SKM-1 treated with dmso at 0.1 percent for 144 hours (cell line): ENCODE data around the gene NBEAL2.
"Not testable (repeated sequence)": the region's sequence is repeated elsewhere in the genome, so short reads cannot be mapped to it uniquely, and the experiment has no call there.

Experiments
- DNase-seq: peaks from one replicate; lab custom pipeline; 2025; ENCODE audit not compliant: unreplicated experiment; lab: John Stamatoyannopoulos, UW

NBEAL2 gene

DNA sequence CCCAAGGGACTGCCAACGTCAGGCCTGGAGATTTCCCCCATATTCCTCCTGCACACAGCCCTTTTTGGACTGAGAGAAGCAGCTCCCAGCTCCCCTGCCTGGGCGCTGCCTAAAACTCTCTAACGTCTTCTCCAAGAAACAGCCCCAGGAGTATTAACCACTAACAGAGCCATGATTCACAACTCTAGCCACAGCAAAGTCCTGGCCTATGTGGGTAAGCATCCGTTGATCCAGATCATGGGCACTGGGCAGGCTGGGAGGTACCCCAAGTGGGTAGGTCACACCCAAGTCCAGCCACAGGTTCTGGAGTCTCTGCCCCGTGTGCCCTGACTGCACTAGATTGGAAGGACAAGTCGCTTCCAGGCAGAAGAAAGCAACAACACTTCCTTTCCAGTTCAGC, 31.9 kb downstream of the NBEAL2 start:
- DNase-seq, result no peak

GRCh38 chr3:47012342-47013230, 33.1 kb downstream of the NBEAL2 start:
- DNase-seq, result no peak

- no peak for DNase-seq
Observed at GRCh38 chr3:47013231-47013630, 33.8 kb downstream of the NBEAL2 start.

DNA sequence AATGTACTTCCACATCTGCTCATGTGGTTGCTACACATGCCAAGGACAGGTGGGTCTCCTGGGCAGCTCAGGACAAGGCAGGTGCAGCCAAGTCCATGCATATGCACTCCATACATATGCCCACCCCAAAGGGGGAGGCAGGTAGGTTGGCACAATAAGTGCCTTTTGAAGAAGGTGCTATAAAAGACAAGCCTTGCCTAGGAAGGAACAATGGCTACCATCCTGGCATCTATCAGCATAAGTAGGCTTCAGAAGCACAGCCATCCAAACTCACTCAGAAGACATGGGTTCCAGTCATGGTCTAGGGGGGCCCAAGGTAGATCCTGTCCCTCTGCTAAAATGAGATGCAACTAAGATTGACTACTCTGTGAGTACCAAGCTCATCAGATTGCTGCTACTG, 34.6 kb downstream of the NBEAL2 start:
- DNase-seq, result no peak

DNA sequence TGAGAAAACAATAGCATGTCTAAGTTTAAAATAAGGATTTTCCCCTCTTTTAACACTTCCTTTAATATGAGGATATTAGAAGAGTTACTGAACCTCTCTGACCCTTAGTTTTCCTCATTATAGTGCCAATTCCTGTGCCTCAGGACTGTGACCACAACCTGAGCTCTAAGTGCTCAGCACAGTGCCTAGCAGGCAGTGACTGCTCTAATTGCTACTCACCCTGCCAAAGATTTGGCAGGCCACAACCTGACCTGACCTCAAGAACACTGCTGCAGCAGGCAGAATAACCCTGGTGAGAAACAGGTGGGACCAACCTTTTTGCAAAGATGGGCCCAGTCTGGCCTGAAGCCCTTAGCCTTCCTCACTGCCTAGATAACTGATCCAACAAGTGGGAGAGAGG, 35.7 kb downstream of the NBEAL2 start:
- no peak for DNase-seq

GRCh38 chr3:47016086-47016933, 36.8 kb downstream of the NBEAL2 start:
- no peak for DNase-seq

- DNase-seq, result no peak
Observed at GRCh38 chr3:47016934-47017435, 37.5 kb downstream of the NBEAL2 start.

DNA sequence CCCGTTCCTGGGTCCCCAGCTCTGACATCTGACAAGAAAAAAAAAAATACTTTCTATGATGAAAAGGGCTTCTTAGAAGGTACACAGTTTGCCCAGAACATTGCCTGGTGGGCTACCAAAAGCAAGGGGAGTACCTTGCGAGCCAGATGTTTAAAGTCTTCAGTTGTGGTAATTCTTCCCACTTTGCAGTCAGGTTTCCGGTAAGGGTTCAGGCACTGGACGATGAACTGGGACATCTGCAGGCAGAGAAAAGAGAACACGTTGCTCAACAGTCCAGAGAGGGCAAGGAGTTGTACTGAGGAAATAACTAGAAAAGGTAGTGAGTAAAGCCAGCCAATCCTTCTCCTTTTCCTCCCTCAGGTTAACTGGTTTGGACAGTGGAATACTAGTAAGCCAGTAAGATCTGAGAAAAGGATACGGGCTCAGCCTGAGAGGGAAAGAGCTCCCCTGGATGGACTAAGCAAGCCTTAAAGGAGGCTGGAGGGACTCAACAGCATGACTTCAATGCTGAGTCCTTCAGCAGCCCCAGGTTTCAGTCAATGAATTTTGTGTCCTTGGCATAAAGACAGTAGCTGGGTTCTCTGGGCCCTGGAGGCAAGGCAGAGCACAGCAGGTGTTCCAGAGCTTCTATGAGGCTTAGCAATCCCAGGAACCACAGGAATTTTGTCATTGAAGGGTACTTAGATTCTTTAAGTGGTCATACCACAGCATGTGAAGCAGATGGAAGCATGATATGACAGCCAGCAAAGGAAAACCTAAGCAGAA, 38.2 kb downstream of the NBEAL2 start:
- DNase-seq, result peak; percentile 27

DNA sequence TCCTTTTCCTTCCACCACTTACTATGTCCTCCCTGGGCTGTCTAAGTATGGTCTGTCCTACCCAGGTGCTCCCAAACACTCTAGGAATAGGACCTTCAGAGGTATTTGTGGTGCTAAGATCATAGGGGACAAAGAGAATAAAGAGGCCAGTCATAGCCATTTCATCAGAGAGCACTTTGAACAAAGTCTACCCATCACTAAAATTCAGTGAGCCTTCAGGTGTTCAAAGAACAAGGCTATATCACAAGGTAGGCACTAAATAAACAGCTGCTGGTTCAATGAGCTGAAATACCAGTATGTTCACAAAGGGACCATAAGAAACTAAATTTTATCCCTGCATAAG, 38.8 kb downstream of the NBEAL2 start:
- no peak for DNase-seq

DNA sequence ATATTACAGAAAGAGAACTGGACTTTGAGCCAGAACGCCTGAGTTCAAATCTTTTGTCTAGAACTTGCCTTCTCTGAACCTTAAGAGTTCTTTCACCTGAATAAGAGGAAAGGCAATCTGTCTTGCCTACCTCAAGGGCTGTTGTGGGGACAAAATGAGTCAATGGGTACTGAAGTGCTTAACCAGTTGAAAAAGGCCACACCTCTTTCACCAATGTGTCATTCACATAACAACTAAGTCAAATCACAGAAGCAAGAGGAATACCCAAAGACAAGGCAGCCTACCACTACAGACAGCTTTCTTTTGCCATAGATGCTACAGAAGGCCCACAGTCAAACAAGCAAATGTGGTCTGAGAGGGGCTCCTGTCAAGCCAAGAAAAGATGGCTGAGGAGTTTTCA, 39.7 kb downstream of the NBEAL2 start:
- DNase-seq, result no peak

GRCh38 chr3:47020311-47020710, 40.8 kb downstream of the NBEAL2 start:
- no peak for DNase-seq

DNA sequence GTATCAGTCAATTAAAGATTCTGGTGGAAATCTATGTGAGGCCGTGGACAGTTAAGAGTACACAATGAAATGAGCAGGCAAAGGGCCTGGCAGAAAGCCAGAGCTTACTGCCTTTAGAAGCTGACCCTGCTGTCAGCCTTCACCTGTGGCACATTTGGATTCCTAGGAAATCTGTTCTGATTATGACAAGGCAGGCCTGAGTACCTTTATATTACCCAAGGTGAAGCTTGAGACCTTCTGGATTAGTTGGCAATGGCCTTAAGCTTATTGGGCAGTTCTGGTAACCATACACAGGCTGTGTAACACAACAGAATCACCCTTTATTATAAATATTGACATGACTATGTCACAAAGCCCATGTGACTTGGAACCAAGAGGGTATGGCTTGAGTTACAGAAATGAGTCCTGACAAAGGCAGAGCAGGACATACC, 43.2 kb downstream of the NBEAL2 start:
- no peak for DNase-seq

DNA sequence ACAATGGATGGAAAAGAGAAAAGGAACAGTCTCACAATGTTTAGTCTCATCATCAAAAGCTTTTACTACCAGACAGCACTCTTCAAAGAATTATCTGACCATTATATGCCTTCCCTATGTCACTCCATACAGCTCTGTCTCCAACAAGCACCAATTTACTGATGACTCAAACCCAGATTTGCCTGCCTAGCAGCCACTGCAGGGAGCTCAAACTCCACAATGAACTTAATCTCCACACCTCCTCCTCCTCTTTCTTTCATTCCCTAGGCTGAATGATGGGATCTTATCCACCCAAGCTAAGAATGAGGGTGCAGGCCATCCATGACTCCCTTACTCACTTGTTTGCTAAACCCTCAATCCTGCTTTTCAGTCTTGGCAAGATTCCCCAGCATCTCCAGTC, 45.5 kb downstream of the NBEAL2 start:
- no peak for DNase-seq

DNA sequence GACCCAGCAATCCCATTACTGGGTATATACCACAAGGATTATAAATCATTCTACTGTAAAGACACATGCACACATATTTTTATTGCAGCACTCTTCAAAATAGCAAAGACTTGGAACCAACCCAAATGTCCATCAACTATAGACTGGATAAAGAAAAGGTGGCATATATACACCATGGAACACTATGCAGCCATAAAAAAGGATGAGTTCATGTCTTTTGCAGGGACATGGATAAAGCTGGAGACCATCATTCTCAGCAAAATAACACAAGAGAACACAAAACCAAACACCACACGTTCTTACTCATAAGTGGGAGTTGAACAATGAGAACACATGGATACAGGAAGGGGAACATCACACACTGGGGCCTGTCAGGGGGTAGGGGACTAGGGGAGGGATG, 47.0 kb downstream of the NBEAL2 start:
- DNase-seq, result not testable (repeated sequence)

DNA sequence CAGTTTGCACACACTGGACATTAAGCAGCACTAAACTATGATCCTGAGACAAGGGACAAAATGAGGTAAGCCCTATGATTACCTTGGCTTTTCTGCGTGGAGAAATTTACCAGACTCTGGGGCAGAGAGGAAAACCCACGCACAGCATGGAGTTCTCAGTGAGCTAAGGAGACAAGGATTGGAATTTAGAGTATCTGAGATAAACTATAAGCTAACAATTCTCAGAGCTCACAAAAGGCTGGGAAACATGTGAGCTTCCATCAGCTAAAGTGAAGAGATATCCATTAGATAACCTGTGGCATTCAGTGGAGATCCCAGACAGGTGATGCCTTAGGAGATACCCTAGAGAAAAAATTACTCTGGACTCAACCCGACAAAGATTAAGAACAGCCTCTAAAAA, 48.7 kb downstream of the NBEAL2 start:
- DNase-seq, result no peak

DNA sequence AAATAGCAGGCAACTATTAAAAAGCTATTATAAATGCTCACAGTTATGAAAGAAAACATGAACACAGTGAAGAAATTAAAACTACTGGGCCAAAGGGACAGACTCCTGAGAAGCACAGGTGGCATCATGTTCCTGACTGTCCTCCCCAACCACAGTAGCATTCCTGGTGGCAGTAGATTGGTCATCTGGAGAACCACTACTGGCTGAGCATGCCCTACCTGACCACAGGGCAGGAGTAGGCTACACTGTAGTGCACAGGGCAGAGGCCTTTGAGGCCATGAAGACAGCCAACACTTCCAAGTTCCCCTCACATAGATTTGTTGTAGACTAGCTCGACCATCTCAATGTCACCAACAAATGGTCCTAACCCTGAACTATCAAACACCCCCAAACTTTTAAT, 49.2 kb downstream of the NBEAL2 start:
- no peak for DNase-seq

DNA sequence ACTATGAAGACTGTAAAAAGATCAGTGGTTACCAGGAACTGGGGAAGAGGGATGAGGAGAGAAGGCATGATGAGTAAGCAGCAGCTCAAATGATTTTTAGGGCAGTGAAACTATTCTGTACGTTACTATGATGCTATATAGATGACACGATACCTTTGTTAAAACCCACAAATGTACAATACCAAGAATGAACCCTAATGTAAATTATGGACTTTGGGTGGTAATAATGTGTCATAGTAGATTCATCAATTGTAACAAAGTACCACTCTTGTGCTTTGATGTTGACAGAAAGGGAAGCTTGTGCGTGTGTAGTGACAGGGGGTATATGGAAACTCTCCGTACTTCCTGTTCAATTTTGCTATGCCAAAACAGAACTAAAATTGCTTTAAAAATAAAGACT, 51.6 kb downstream of the NBEAL2 start:
- DNase-seq, result not testable (repeated sequence)

GRCh38 chr3:47034868-47035489, 55.5 kb downstream of the NBEAL2 start:
- no peak for DNase-seq

DNA sequence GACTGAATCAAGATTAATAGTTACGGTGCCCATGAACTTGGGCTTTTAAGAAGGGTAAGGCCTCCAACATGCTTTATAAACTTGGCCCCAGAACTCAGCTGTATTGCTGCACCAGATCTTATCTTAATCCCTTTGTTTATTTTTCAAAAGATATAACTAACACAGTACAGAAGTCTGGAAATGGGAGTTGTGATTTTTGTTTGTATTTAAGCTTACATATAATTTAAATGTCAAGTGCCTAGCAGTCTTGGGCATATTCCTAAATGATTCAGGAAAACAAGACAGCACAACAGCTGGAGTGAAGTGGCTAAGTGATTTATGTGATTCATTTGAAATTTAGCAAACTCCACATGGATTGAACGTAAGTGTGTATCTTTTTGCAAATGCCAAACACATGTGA, 56.2 kb downstream of the NBEAL2 start:
- no peak for DNase-seq

DNA sequence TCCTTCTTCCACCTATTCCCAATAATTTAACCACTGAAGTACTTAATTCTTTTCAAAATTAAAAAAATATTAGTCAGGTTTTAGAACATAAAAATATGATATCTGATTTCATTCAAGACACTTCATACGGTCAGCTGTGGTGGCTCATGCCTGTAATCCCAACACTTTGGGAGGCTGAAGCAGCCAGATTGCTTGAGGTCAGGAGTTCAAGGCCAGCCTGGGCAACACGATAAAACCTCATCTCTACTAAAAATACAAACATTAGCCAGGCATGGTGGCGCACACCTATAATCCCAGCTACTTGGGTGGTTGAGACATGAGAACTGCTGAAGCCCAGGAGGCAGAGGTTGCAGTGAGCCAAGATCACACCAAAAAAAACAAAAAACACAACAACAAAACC, 56.7 kb downstream of the NBEAL2 start:
- DNase-seq, result no peak

GRCh38 chr3:47037302-47037701, 57.8 kb downstream of the NBEAL2 start:
- DNase-seq, result not testable (repeated sequence)
